Mucosa of stomach (tissue), 1 donor: ENCODE results near the gene GARIN3.

ENCODE experiments used
- H3K27me3 ChIP-seq: one replicate; pipeline ENCODE4 v1.7.0; 2013; ENCODE audit warnings: mild to moderate bottlenecking, low read length; ENCODE audit not compliant: control insufficient read depth, insufficient read depth
- H3K36me3 ChIP-seq: one replicate; pipeline ENCODE4 v1.7.0; 2013; ENCODE audit warnings: low read length; ENCODE audit not compliant: control insufficient read depth, insufficient read depth
- H3K4me1 ChIP-seq: one replicate; pipeline ENCODE4 v1.7.0; 2013; ENCODE audit warnings: mild to moderate bottlenecking, low read length; ENCODE audit not compliant: control insufficient read depth, insufficient read depth
- H3K4me3 ChIP-seq: one replicate; pipeline ENCODE4 v1.7.0; 2013; ENCODE audit warnings: low read length
- H3K9ac ChIP-seq: one replicate; pipeline ENCODE4 v1.7.0; 2013; ENCODE audit warnings: mild to moderate bottlenecking, low read length, moderate library complexity
- H3K9me3 ChIP-seq: one replicate; pipeline ENCODE4 v1.7.0; 2013; ENCODE audit warnings: mild to moderate bottlenecking, low read length, moderate library complexity; ENCODE audit not compliant: control insufficient read depth
- donor health status: Pancreatic carcinoma.

The GARIN3 gene

GRCh38 chr5:157160001-157160400 is 6.1 kb downstream of the GARIN3 start:
- no peaks in the 10 kb centered on the region for H3K9me3 ChIP-seq
- H3K4me1 ChIP-seq, result no peaks in the 10 kb centered on the region
- no peaks in the 10 kb centered on the region for H3K27me3 ChIP-seq
- H3K4me3 ChIP-seq, result no peak overlapping the region
- no peaks in the 10 kb centered on the region for H3K36me3 ChIP-seq
- H3K9ac ChIP-seq, result no peak overlapping the region

GRCh38 chr5:157159209-157159751 is 6.8 kb downstream of the GARIN3 start:
- Histone ChIP-seq H3K4me3 (no peak overlapping the region), H3K36me3 (no peaks in the 10 kb centered on the region), H3K4me1 (no peaks in the 10 kb centered on the region), H3K9me3 (no peaks in the 10 kb centered on the region), H3K9ac (no peak overlapping the region), H3K27me3 (no peaks in the 10 kb centered on the region)

- Histone ChIP-seq H3K9me3 (no peaks in the 10 kb centered on the region), H3K36me3 (no peaks in the 10 kb centered on the region), H3K4me3 (no peak overlapping the region), H3K27me3 (no peaks in the 10 kb centered on the region), H3K4me1 (no peaks in the 10 kb centered on the region), H3K9ac (no peak overlapping the region)
Measured at GRCh38 chr5:157157293-157157891, 8.7 kb downstream of the GARIN3 start.

DNA sequence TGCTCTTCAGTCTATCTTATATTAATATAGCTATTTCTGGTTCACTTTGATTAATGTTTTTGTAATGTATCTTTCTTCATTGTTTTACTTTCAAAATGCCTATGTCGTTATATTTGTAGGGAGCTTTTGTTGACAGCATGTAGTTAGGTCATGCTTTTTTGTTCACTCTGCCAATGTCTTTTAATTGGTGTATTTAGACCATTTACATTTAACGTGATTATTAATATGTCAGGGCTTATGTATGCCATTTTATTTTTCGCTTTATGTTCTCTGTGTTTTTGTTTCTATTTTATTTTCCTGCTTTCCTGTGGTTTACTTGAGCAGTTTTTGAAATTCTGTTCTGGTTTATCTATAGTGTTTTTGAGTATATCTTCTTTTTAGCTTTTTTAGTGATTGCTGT is 10.8 kb downstream of the GARIN3 start:
- Histone ChIP-seq H3K4me1 (no peaks in the 10 kb centered on the region), H3K9ac (no peak overlapping the region), H3K36me3 (no peaks in the 10 kb centered on the region), H3K27me3 (no peaks in the 10 kb centered on the region), H3K9me3 (no peaks in the 10 kb centered on the region), H3K4me3 (no peak overlapping the region)

- H3K4me3 ChIP-seq, result no peak overlapping the region
- H3K27me3 ChIP-seq, result no peaks in the 10 kb centered on the region
- no peaks in the 10 kb centered on the region for H3K36me3 ChIP-seq
- no peaks in the 10 kb centered on the region for H3K9me3 ChIP-seq
- no peak overlapping the region for H3K9ac ChIP-seq
- no peaks in the 10 kb centered on the region for H3K4me1 ChIP-seq
Measured at GRCh38 chr5:157150995-157151394, 15.1 kb downstream of the GARIN3 start.

GRCh38 chr5:157148734-157149615 is 17.1 kb downstream of the GARIN3 start:
- Histone ChIP-seq H3K27me3 (no peaks in the 10 kb centered on the region), H3K36me3 (no peaks in the 10 kb centered on the region), H3K9me3 (no peaks in the 10 kb centered on the region), H3K9ac (no peak overlapping the region), H3K4me1 (no peaks in the 10 kb centered on the region), H3K4me3 (no peak overlapping the region)

DNA sequence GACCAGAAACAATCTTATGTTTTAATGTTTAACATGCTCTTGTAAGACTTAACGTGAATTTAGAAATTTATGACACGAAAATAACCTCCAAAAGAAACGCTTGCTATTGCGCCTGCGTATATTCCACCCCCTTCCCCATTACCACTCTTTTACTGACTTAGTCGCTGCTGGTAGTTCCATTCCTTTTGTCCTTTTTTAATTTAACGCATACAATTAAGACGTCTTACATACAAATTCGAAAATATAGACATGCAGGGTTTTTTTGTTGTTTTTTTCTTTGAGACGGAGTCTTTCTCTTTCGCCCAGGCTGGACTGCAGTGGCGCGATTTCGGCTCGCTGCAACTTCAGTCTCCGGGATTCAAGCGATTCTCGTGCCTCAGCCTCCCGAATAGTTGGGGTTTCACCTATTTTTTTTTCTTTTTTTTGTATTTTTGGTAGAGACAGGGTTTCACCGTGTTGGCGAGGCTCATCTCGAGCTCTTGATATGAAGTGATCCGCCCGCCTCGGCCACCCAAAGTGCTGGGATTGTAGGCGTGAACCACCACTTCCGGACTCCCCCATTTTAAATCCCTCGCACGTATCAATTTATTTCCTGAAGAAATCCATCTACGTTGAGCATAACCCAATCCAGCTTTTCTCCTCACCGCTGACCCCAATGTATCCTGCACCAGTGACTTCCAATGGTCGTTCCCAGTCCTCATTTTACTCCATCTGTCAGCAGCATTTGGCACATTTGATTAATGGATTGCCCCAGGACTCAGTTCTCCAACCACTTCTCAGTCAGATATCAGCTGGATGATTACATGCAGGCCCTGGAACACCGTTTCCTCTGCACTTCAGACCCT is 22.7 kb downstream of the GARIN3 start:
- Histone ChIP-seq H3K27me3 (no peaks in the 10 kb centered on the region), H3K36me3 (no peaks in the 10 kb centered on the region), H3K4me1 (peaks cover 9% of the 10 kb centered on the region), H3K4me3 (peak overlapping the region; percentile 83), H3K9ac (peak overlapping the region; percentile 99), H3K9me3 (no peaks in the 10 kb centered on the region)

DNA sequence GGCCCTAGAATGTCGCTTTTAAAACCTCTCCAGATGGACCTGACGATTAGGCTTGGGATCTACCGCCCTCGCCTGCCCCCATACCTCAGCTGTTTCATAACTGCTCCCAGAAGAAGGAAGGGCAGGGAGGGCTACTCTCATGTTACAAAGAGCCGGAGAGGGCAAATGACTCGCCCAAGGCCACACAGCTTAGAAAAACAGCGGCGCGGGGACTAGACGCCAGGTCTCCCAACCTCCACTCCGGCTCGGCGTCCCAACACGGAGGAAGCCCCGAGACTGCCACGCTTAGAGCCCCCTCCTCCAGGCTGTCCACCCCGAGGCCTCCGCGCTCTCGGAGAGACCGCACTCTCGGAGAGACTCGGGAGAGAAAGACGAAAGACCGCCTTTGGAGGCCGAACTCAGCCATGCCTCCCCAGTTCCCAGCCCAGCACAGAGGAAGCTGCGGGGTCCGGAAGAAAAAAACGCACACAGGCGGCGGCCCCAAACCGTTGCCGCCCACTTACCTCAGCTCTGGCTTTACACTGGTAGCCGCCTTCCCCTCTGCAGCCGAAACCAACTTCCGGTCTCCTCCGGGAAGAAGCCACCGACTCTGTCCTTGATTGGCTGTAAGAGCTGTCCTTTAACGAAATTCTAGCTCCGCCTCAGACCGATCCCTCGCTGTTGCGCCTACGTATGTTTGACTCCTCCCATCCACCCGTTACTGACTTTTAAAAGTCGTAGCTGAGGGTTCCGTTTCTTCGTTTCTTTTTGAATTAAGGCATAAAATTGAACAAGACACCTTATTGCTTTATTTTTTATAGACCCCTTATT is 23.5 kb downstream of the GARIN3 start, which contains the start of gene MED7:
TSS of gene MED7 (minus strand) at position 549 of the 810 bp plus-strand sequence. CDS start 3,434 bp downstream, outside the sequence.
- Histone ChIP-seq H3K36me3 (no peaks in the 10 kb centered on the region), H3K9ac (peak within 1 kb of the TSS; percentile 99), H3K4me3 (peak within 1 kb of the TSS; percentile 83), H3K27me3 (no peaks in the 10 kb centered on the region), H3K4me1 (peaks cover 9% of the 10 kb centered on the region), H3K9me3 (no peaks in the 10 kb centered on the region)

DNA sequence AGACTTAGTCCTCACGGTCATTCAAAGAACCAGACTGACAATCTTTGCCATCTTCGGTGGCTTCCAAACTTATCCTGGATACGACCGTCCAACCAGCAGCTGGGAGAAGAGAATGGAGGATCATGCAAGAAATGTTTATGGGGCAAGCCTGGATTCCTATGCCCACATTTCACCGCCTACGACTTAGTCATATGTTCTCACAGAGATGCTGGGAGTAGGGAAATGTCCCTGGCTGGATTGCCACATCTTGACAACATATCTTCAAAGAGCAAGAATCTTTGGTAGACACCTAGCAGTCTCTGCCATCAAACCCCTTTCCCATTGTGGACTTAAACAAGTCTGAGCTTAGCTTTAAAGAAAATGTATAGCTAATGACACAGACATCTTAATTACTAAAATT is 28.4 kb downstream of the GARIN3 start:
- H3K4me1 ChIP-seq, result peaks cover 9% of the 10 kb centered on the region
- no peaks in the 10 kb centered on the region for H3K36me3 ChIP-seq
- H3K9me3 ChIP-seq, result no peaks in the 10 kb centered on the region
- H3K9ac ChIP-seq, result no peak overlapping the region
- H3K4me3 ChIP-seq, result no peak overlapping the region
- no peaks in the 10 kb centered on the region for H3K27me3 ChIP-seq

GRCh38 chr5:157132281-157132612 is 33.8 kb downstream of the GARIN3 start:
- Histone ChIP-seq H3K4me3 (no peak overlapping the region), H3K36me3 (no peaks in the 10 kb centered on the region), H3K9me3 (no peaks in the 10 kb centered on the region), H3K27me3 (no peaks in the 10 kb centered on the region), H3K4me1 (no peaks in the 10 kb centered on the region), H3K9ac (no peak overlapping the region)

DNA sequence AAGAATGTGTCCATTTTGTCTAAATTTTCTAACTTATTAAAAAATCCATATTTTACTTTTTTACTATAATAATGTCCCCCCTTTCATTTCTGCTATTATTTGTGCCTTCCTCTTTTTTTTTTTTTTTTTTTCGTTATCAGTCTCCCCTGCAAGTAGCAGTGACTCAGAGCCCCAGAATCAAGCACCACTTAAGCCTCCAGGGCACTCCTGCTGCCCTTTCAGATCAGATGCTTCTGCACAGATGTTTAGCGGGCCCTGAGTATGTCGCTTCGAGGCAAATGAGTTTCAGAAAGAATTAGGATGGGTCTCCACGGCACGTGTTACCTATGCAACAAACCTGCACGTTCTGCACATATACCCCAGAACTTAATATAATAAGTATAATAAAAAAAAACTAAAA is 35.1 kb downstream of the GARIN3 start:
- Histone ChIP-seq H3K36me3 (no peaks in the 10 kb centered on the region), H3K4me1 (no peaks in the 10 kb centered on the region), H3K9me3 (no peaks in the 10 kb centered on the region)

More for the DNA sequence above, 35.1 kb downstream of the GARIN3 start:
- Histone ChIP-seq H3K9ac (no peak overlapping the region), H3K4me3 (no peak overlapping the region), H3K27me3 (no peaks in the 10 kb centered on the region)
